GM23338 (cell line): ENCODE measurements around the gene S100A3. TPM values are rescaled to one million over a fixed set of nuclear protein-coding genes. Genes with fewer than 3 reads are reported as not detected.

Experiments
- ATAC-seq: fragments of 200-7000 bp; cut with Tn5 transposase; 3 replicates; pipeline ENCODE4 v1.9.1; 2020
- DNase-seq: peaks from one replicate; pipeline ENCODE4 v3.0.0-alpha.2; 2015; ENCODE audit warnings: low spot score
- H2AFZ ChIP-seq: fragments of 200-600 bp; sonication (generic); 2 replicates; pipeline ENCODE4 v1.8.0; 2016; ENCODE audit warnings: antibody characterized with exemption, mild to moderate bottlenecking, moderate library complexity
- H3F3A ChIP-seq: fragments of 200-600 bp; sonication (generic); replicated peaks from 2 replicates; pipeline ENCODE4 v1.8.0; 2017; ENCODE audit warnings: antibody characterized with exemption, mixed run types, low read depth
- H3K27ac ChIP-seq: fragments of 200-600 bp; sonication (generic); 2 replicates; pipeline ENCODE4 v1.6.1; 2016; ENCODE audit warnings: low read depth
- H3K27me3 ChIP-seq: fragments of 200-600 bp; sonication (generic); 2 replicates; pipeline ENCODE4 v1.8.0; 2016; ENCODE audit warnings: mild to moderate bottlenecking, mixed run types, moderate library complexity; ENCODE audit not compliant: insufficient read depth
- H3K36me3 ChIP-seq: fragments of 200-600 bp; sonication (generic); 2 replicates; pipeline ENCODE4 v1.8.0; 2016; ENCODE audit warnings: mild to moderate bottlenecking; ENCODE audit not compliant: insufficient read depth
- H3K4me1 ChIP-seq: fragments of 200-600 bp; sonication (generic); 2 replicates; pipeline ENCODE4 v1.8.0; 2016; ENCODE audit warnings: mild to moderate bottlenecking, moderate library complexity; ENCODE audit not compliant: insufficient read depth
- H3K4me2 ChIP-seq: fragments of 200-600 bp; sonication (generic); 2 replicates; pipeline ENCODE4 v1.7.1; 2017; ENCODE audit warnings: mixed run types
- H3K4me3 ChIP-seq: fragments of 200-600 bp; sonication (generic); 2 replicates; pipeline ENCODE4 v1.6.1; 2016; ENCODE audit warnings: mixed run types
- H3K79me2 ChIP-seq: fragments of 200-600 bp; sonication (generic); replicated peaks from 2 replicates; pipeline ENCODE4 v1.8.0; 2017; ENCODE audit warnings: mild to moderate bottlenecking; ENCODE audit not compliant: insufficient read depth
- H3K9me2 ChIP-seq: fragments of 200-600 bp; sonication (generic); 2 replicates; pipeline ENCODE4 v1.8.0; 2017; ENCODE audit not compliant: insufficient read depth
- H4K20me1 ChIP-seq: fragments of 200-600 bp; sonication (generic); replicated peaks from 2 replicates; pipeline ENCODE4 v1.8.0; 2017; ENCODE audit warnings: mild to moderate bottlenecking; ENCODE audit not compliant: insufficient read depth
- H3K27ac Mint-ChIP-seq: 2 replicates; pipeline ENCODE4 v1.8.0; 2020; ENCODE audit warnings: inconsistent platforms, mild to moderate bottlenecking, moderate library complexity, mixed read lengths
- H3K27me3 Mint-ChIP-seq: 3 replicates; pipeline ENCODE4 v1.8.0; 2022; ENCODE audit warnings: low read depth, mild to moderate bottlenecking, moderate library complexity, mixed read lengths, inconsistent platforms; ENCODE audit not compliant: insufficient read depth, poor library complexity
- H3K36me3 Mint-ChIP-seq: 3 replicates; pipeline ENCODE4 v1.8.0; 2021; ENCODE audit warnings: low read depth, mild to moderate bottlenecking, inconsistent platforms, moderate library complexity, mixed read lengths
- H3K4me1 Mint-ChIP-seq: 3 replicates; pipeline ENCODE4 v1.8.0; 2020; ENCODE audit warnings: mild to moderate bottlenecking, inconsistent platforms, mixed read lengths
- H3K4me3 Mint-ChIP-seq: 3 replicates; pipeline ENCODE4 v1.8.0; 2021; ENCODE audit warnings: moderate library complexity, mild to moderate bottlenecking, inconsistent platforms, mixed read lengths
- H3K9me3 Mint-ChIP-seq: 3 replicates; pipeline ENCODE4 v1.8.0; 2020; ENCODE audit warnings: moderate library complexity, mild to moderate bottlenecking, inconsistent platforms, mixed read lengths
- CREB1 ChIP-seq: fragments of 250-450 bp; sonication (Bioruptor Pico); IDR thresholded peaks from 2 replicates; pipeline ENCODE4 v1.5.0; 2020; ENCODE audit warnings: low read depth, mild to moderate bottlenecking, moderate library complexity
- CTCF ChIP-seq, 2 experiments: fragments of 200-600 bp in 1 of 2; sonication (generic) in 1 of 2; conservative IDR thresholded peaks; 2 replicates each; pipeline versions ENCODE4 v1.5.1 to v1.6.1; 2016 to 2017; ENCODE audit warnings: antibody characterized with exemption in 2 of 2, low read depth in 2 of 2, mild to moderate bottlenecking in 2 of 2, moderate library complexity in 1 of 2
- ETS1 ChIP-seq: IDR thresholded peaks from 2 replicates; pipeline ENCODE4 v1.6.1; 2016; ENCODE audit warnings: antibody characterized with exemption
- EZH2 ChIP-seq: fragments of 200-600 bp; sonication (generic); IDR thresholded peaks from one replicate; pipeline ENCODE4 v1.8.0; 2017; ENCODE audit warnings: antibody characterized with exemption, mild to moderate bottlenecking, low read depth; ENCODE audit not compliant: unreplicated experiment
- EZH2phosphoT487 ChIP-seq: fragments of 200-600 bp; sonication (generic); IDR thresholded peaks from one replicate; pipeline ENCODE4 v1.8.1; 2018; ENCODE audit warnings: antibody characterized with exemption; ENCODE audit not compliant: unreplicated experiment
- JUNB ChIP-seq: IDR thresholded peaks from one replicate; pipeline ENCODE4 v1.6.1; 2016; ENCODE audit warnings: antibody characterized with exemption; ENCODE audit not compliant: unreplicated experiment
- NANOG ChIP-seq: IDR thresholded peaks from 2 replicates; pipeline ENCODE4 v1.6.1; 2016; ENCODE audit warnings: antibody characterized with exemption, borderline replicate concordance
- REST ChIP-seq: IDR thresholded peaks from one replicate; pipeline ENCODE4 v1.6.1; 2018; ENCODE audit warnings: antibody characterized with exemption; ENCODE audit not compliant: unreplicated experiment
- ZNF114 ChIP-seq: fragments of 250-450 bp; sonication (Bioruptor Pico); IDR thresholded peaks from 2 replicates; pipeline ENCODE4 v1.5.0; 2020; ENCODE audit warnings: mild to moderate bottlenecking, moderate library complexity
- ZNF331 ChIP-seq: fragments of 250-450 bp; sonication (Bioruptor Pico); IDR thresholded peaks from 2 replicates; pipeline ENCODE4 v1.5.0; 2020; ENCODE audit warnings: low read depth, mild to moderate bottlenecking, moderate library complexity
- polyA plus RNA-seq: library from polyadenylated mRNA; unstranded; fragments of >200 nt; fragmentation: Nextera tagmentation; extraction: Ambion mirVana; gene quantifications from 2 replicates; pipeline ENCODE4 v1.2.1, GENCODE V29; 2016
- total RNA-seq: library from RNA; depleted of rRNA; stranded (reverse); fragments of >200 nt; shearing (Covaris generic); gene quantifications from 2 replicates; pipeline ENCODE4 v1.2.3, GENCODE V29; 2014

The S100A3 gene
- total and polyA plus RNA-seq, 2 experiments from 2014 or later = not detected

- no peaks in the 10 kb centered on the region for H3K36me3 ChIP-seq
- H2AFZ ChIP-seq = no peak overlapping the region
- TF ChIP-seq JUNB (no peak), CREB1 (CRISPR knock-in tag) (no peak), REST (no peak), ZNF114 (CRISPR knock-in tag) (no peak), ETS1 (no peak), EZH2 (no peak), EZH2phosphoT487 (no peak), ZNF331 (CRISPR knock-in tag) (no peak), NANOG (no peak), CTCF (conservative IDR thresholded peaks at IDR 0.05; ENCODE audit: low read depth in 2 of 2) (no peak)
- H3K4me1 Mint-ChIP-seq = peaks cover 33% of the 10 kb centered on the region
- DNase-seq = no peak
- no peaks in the 10 kb centered on the region for H3K36me3 Mint-ChIP-seq
- H3K79me2 ChIP-seq = no peaks in the 10 kb centered on the region
- peaks cover 4% of the 10 kb centered on the region; the same call in 1 of the 2 replicates for H3F3A ChIP-seq
- no peak overlapping the region for H3K27ac ChIP-seq
- no peak overlapping the region for H3K4me3 ChIP-seq
- H4K20me1 ChIP-seq = no peaks in the 10 kb centered on the region
- peaks cover 6% of the 10 kb centered on the region; the same call in 1 of the 2 replicates for H3K9me2 ChIP-seq
- no peaks in the 10 kb centered on the region; the same call in 2 of the 3 replicates for H3K9me3 Mint-ChIP-seq
- no peak overlapping the region for H3K4me3 Mint-ChIP-seq
- H3K27ac Mint-ChIP-seq = no peak overlapping the region
- no peak for ATAC-seq
- peaks cover 2% of the 10 kb centered on the region; the same call in 1 of the 2 replicates for H3K27me3 ChIP-seq
- peaks cover 23% of the 10 kb centered on the region for H3K4me1 ChIP-seq
- peaks cover 18% of the 10 kb centered on the region for H3K27me3 Mint-ChIP-seq
- H3K4me2 ChIP-seq = no peak overlapping the region
These were observed 7.1 kb downstream of the S100A3 start for GRCh38 chr1:153541641-153542590.
